HepG2 (cell line): ENCODE data around the gene ROS1. TPM values are rescaled to one million over a fixed set of nuclear protein-coding genes. Genes with fewer than 3 reads are reported as not detected.

Experiments used
- ARNT2 ChIP-seq: sonication (generic); formaldehyde crosslinking; IDR thresholded peaks from 2 replicates; pipeline ENCODE4 v1.8.0; 2022; ENCODE audit warnings: mild to moderate bottlenecking, low read depth, missing genetic modification reagents, moderate library complexity
- BORCS8-MEF2B ChIP-seq: sonication (generic); formaldehyde crosslinking; IDR thresholded peaks from 2 replicates; pipeline ENCODE4 v1.8.0; 2022; ENCODE audit warnings: mild to moderate bottlenecking, missing genetic modification reagents
- EP300 ChIP-seq, 3 experiments: sonication (generic) in 1 of 3; formaldehyde crosslinking in 1 of 3; IDR thresholded peaks; 2 replicates each; pipeline versions ENCODE4 v1.5.1 to v1.6.1; 2011 to 2020; ENCODE audit warnings: low read depth in 2 of 3, low read length in 2 of 3, borderline replicate concordance in 1 of 3, improper control_type of control experiment in 1 of 3, mild to moderate bottlenecking in 1 of 3, missing genetic modification reagents in 1 of 3, moderate library complexity in 1 of 3
- GATAD2A ChIP-seq: IDR thresholded peaks from 2 replicates; pipeline ENCODE4 v1.6.1; 2016
- GTF2F1 ChIP-seq: fragments of 150-350 bp; IDR thresholded peaks from 2 replicates; pipeline ENCODE4 v1.6.1; 2014; ENCODE audit warnings: low read length
- HOXA7 ChIP-seq: sonication (generic); formaldehyde crosslinking; IDR thresholded peaks from 2 replicates; pipeline ENCODE4 v1.8.1; 2022; ENCODE audit warnings: mild to moderate bottlenecking, missing genetic modification reagents, moderate library complexity
- MAFG ChIP-seq: sonication (generic); formaldehyde crosslinking; IDR thresholded peaks from 2 replicates; pipeline ENCODE4 v1.5.1; 2020; ENCODE audit warnings: mild to moderate bottlenecking, missing genetic modification reagents
- NFIC ChIP-seq: IDR thresholded peaks from 2 replicates; pipeline ENCODE4 v1.6.1; 2012; ENCODE audit warnings: mild to moderate bottlenecking, low read length, inconsistent platforms
- NR2C2 ChIP-seq: sonication (generic); formaldehyde crosslinking; IDR thresholded peaks from 2 replicates; pipeline ENCODE4 v1.4.0; 2020; ENCODE audit warnings: missing genetic modification reagents, mild to moderate bottlenecking, moderate library complexity, borderline replicate concordance
- TBX2 ChIP-seq: sonication (generic); formaldehyde crosslinking; IDR thresholded peaks from 2 replicates; pipeline ENCODE4 v1.5.0; 2020; ENCODE audit warnings: missing genetic modification reagents, mild to moderate bottlenecking, borderline replicate concordance
- TRIM24 ChIP-seq: sonication (generic); formaldehyde crosslinking; IDR thresholded peaks from 2 replicates; pipeline ENCODE4 v1.8.0; 2022; ENCODE audit warnings: mild to moderate bottlenecking, missing genetic modification reagents
- ZNF24 ChIP-seq: fragments of 450-650 bp; IDR thresholded peaks from 2 replicates; pipeline ENCODE4 v1.6.1; 2017; ENCODE audit warnings: antibody characterized with exemption, mild to moderate bottlenecking
- ZNF264 ChIP-seq: sonication (generic); formaldehyde crosslinking; IDR thresholded peaks from 2 replicates; pipeline ENCODE4 v1.4.0; 2020; ENCODE audit warnings: missing genetic modification reagents
- ZNF33B ChIP-seq: sonication (generic); formaldehyde crosslinking; IDR thresholded peaks from 2 replicates; pipeline ENCODE4 v1.5.1; 2020; ENCODE audit warnings: mild to moderate bottlenecking, missing genetic modification reagents
- ZNF703 ChIP-seq: sonication (generic); formaldehyde crosslinking; IDR thresholded peaks from 2 replicates; pipeline ENCODE4 v1.5.1; 2020; ENCODE audit warnings: missing genetic modification reagents, mild to moderate bottlenecking, moderate library complexity, borderline replicate concordance
- polyA plus RNA-seq, 8 experiments: library from polyadenylated mRNA; depleted of rRNA in 3 of 8; stranded (reverse) in 7 of 8; unstranded in 1 of 8; fragments of >200 nt; fragmentation: Illumina TruSeq in 4 of 8; extraction: Trizol in 4 of 8; gene quantifications; 2 replicates each; pipeline versions ENCODE4 v1.2.1 to v1.2.3, GENCODE V29; 2011 to 2016; ENCODE audit warnings: low read depth in 4 of 8, missing spikeins in 1 of 8, mixed read lengths in 1 of 8; ENCODE audit not compliant: insufficient read depth in 1 of 8
- total RNA-seq, 5 experiments: library from RNA; depleted of rRNA; stranded (reverse); fragments of >200 nt; fragmentation: Illumina TruSeq; extraction: Trizol; gene quantifications; 2 replicates each; pipeline ENCODE4 v1.2.3, GENCODE V29; 2016; ENCODE audit warnings: low read depth in 1 of 5
- TF ChIP-seq, protein P1 (sequence below): sonication (generic); formaldehyde crosslinking; IDR thresholded peaks from 2 replicates; pipeline ENCODE4 v1.4.0; 2020; ENCODE audit warnings: missing genetic modification reagents
- TF ChIP-seq, protein P2 (sequence below): sonication (generic); formaldehyde crosslinking; IDR thresholded peaks from 2 replicates; pipeline ENCODE4 v1.4.0; 2020; ENCODE audit warnings: missing genetic modification reagents, borderline replicate concordance
- TF ChIP-seq, protein P3 (sequence below): sonication (generic); formaldehyde crosslinking; IDR thresholded peaks from 2 replicates; pipeline ENCODE4 v1.4.0; 2020; ENCODE audit warnings: mild to moderate bottlenecking, missing genetic modification reagents
- TF ChIP-seq, protein P4 (sequence below): sonication (generic); formaldehyde crosslinking; IDR thresholded peaks from 2 replicates; pipeline ENCODE4 v1.5.1; 2020; ENCODE audit warnings: missing genetic modification reagents, mild to moderate bottlenecking, borderline replicate concordance
- TF ChIP-seq, protein P5 (sequence below): sonication (generic); formaldehyde crosslinking; IDR thresholded peaks from 2 replicates; pipeline ENCODE4 v1.9.0; 2022; ENCODE audit warnings: low read depth, missing genetic modification reagents
- TF ChIP-seq, protein P6 (sequence below): sonication (generic); formaldehyde crosslinking; IDR thresholded peaks from 2 replicates; pipeline ENCODE4 v1.5.0; 2020; ENCODE audit warnings: missing genetic modification reagents

ROS1 gene
- total and polyA plus RNA-seq, 2 of the 13 experiments (the other 11 are each of a cell fraction or from before 2014, with no cell fraction given): not detected

DNA sequence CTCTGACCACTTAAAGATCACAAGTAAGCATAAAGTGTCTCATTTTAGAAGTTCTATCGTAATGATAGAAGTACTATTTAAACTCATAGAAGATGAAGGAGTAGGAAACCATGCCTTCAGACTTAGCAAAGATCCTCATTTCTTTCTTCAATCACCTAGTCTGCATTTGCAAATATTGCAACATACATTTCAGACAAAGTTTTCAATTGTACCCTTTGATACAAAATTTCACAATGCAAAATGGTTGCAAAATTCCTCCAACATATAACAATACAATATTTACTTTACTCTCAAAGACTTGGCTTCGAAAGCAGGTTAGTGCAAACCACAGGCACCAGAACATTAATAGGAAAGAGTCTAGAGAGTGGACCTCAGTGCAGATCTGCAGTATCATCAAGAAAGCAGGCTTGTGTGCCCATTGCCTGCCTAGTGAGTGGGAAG is 16.1 kb upstream of the ROS1 start (continued):
- TF ChIP-seq, protein P1, sequence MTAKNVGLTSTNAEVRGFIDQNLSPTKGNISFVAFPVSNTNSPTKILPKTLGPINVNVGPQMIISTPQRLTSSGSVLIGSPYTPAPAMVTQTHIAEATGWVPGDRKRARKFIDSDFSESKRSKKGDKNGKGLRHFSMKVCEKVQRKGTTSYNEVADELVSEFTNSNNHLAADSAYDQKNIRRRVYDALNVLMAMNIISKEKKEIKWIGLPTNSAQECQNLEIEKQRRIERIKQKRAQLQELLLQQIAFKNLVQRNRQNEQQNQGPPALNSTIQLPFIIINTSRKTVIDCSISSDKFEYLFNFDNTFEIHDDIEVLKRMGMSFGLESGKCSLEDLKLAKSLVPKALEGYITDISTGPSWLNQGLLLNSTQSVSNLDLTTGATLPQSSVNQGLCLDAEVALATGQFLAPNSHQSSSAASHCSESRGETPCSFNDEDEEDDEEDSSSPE: no peak
- TF ChIP-seq, protein P2, sequence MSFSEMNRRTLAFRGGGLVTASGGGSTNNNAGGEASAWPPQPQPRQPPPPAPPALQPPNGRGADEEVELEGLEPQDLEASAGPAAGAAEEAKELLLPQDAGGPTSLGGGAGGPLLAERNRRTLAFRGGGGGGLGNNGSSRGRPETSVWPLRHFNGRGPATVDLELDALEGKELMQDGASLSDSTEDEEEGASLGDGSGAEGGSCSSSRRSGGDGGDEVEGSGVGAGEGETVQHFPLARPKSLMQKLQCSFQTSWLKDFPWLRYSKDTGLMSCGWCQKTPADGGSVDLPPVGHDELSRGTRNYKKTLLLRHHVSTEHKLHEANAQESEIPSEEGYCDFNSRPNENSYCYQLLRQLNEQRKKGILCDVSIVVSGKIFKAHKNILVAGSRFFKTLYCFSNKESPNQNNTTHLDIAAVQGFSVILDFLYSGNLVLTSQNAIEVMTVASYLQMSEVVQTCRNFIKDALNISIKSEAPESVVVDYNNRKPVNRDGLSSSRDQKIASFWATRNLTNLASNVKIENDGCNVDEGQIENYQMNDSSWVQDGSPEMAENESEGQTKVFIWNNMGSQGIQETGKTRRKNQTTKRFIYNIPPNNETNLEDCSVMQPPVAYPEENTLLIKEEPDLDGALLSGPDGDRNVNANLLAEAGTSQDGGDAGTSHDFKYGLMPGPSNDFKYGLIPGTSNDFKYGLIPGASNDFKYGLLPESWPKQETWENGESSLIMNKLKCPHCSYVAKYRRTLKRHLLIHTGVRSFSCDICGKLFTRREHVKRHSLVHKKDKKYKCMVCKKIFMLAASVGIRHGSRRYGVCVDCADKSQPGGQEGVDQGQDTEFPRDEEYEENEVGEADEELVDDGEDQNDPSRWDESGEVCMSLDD (CRISPR knock-in tag): no peak
- TF ChIP-seq, protein P3, sequence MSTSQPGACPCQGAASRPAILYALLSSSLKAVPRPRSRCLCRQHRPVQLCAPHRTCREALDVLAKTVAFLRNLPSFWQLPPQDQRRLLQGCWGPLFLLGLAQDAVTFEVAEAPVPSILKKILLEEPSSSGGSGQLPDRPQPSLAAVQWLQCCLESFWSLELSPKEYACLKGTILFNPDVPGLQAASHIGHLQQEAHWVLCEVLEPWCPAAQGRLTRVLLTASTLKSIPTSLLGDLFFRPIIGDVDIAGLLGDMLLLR: no peak
- TF ChIP-seq ZNF264 (CRISPR knock-in tag) (peak; percentile 68; the same call in 1 of the 2 replicates), ARNT2 (no peak), ZNF703 (peak; percentile 64; the same call in 1 of the 2 replicates), BORCS8-MEF2B (CRISPR knock-in tag) (no peak), ZNF24 (peak; percentile 69; the same call in 1 of the 2 replicates), GTF2F1 (no peak), ZNF33B (CRISPR knock-in tag) (no peak), NR2C2 (CRISPR knock-in tag) (peak; percentile 63), HOXA7 (no peak), GATAD2A (CRISPR knock-in tag) (peak; percentile 100), TBX2 (CRISPR knock-in tag) (peak; percentile 51; the same call in 1 of the 2 replicates), NFIC (peak; percentile 88), MAFG (CRISPR knock-in tag) (no peak), EP300 (IDR thresholded peaks at IDR 0.05; ENCODE audit: low read depth in 2 of 2, low read length in 2 of 2) (peak; percentile 96 to 99), EP300 (CRISPR knock-in tag; IDR thresholded peaks at IDR 0.05; ENCODE audit: borderline replicate concordance) (peak; percentile 89), TRIM24 (CRISPR knock-in tag) (peak; percentile 96)
- TF ChIP-seq, protein P4, sequence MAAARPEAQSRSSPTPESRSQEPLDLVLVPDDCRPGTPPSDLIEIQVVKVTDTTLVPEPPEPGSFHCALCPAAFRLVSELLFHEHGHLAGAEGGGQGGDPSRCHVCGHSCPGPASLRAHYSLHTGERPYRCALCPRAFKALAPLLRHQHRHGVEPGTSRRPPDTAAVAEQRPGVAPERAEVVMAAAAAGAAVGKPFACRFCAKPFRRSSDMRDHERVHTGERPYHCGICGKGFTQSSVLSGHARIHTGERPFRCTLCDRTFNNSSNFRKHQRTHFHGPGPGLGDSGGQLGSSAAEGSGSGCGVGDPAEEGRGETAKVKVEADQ (CRISPR knock-in tag): no peak
- TF ChIP-seq, protein P5, sequence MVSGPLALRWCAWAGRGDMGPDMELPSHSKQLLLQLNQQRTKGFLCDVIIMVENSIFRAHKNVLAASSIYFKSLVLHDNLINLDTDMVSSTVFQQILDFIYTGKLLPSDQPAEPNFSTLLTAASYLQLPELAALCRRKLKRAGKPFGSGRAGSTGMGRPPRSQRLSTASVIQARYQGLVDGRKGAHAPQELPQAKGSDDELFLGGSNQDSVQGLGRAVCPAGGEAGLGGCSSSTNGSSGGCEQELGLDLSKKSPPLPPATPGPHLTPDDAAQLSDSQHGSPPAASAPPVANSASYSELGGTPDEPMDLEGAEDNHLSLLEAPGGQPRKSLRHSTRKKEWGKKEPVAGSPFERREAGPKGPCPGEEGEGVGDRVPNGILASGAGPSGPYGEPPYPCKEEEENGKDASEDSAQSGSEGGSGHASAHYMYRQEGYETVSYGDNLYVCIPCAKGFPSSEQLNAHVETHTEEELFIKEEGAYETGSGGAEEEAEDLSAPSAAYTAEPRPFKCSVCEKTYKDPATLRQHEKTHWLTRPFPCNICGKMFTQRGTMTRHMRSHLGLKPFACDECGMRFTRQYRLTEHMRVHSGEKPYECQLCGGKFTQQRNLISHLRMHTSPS (CRISPR knock-in tag): no peak
- TF ChIP-seq, protein P6, sequence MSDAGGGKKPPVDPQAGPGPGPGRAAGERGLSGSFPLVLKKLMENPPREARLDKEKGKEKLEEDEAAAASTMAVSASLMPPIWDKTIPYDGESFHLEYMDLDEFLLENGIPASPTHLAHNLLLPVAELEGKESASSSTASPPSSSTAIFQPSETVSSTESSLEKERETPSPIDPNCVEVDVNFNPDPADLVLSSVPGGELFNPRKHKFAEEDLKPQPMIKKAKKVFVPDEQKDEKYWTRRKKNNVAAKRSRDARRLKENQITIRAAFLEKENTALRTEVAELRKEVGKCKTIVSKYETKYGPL (CRISPR knock-in tag): peak; percentile 62; the same call in 1 of the 2 replicates
